Omental fat pad (tissue), 4 donors: ENCODE results near the gene KIF2A. TPM values are rescaled to one million over a fixed set of nuclear protein-coding genes. Genes with fewer than 3 reads are reported as not detected.

Source experiments
- ATAC-seq: fragments of 150-250 bp; one replicate; pipeline ENCODE4 v1.9.1; 2016; ENCODE audit warnings: mild to moderate bottlenecking, moderate library complexity; ENCODE audit not compliant: low FRiP score
- DNase-seq: peaks from one replicate; pipeline ENCODE4 v3.0.0-alpha.2; 2019; ENCODE audit warnings: low spot score
- CTCF ChIP-seq, 3 donors: fragments of 450-650 bp; IDR thresholded peaks; one replicate each; pipeline ENCODE4 v1.5.1; 2016 to 2017; ENCODE audit warnings: antibody characterized with exemption in 3 of 3, mild to moderate bottlenecking in 3 of 3, moderate library complexity in 2 of 3
- total RNA-seq, 4 donors: library from RNA; depleted of rRNA; stranded (reverse); fragments of >200 nt; gene quantifications; one replicate each; pipeline ENCODE4 v1.1.0, GENCODE V29; 2016

Gene KIF2A
- total RNA-seq, 4 donors from 2014 or later, result 19.3 to 37.6 (median 35.9) TPM

GRCh38 chr5:62334082-62334481 is 28.1 kb downstream of the KIF2A start:
- TF ChIP-seq CTCF (IDR thresholded peaks at IDR 0.05), result no peak
- DNase-seq, result no peak
- ATAC-seq, result no peak

GRCh38 chr5:62340392-62340791 is 34.4 kb downstream of the KIF2A start:
- ATAC-seq, result no peak
- no peak for TF ChIP-seq CTCF (IDR thresholded peaks at IDR 0.05)
- no peak for DNase-seq

- DNase-seq, result no peak
- no peak for TF ChIP-seq CTCF (IDR thresholded peaks at IDR 0.05)
- no peak for ATAC-seq
Measured at GRCh38 chr5:62340979-62341378, 35.0 kb downstream of the KIF2A start.

- no peak for ATAC-seq
- TF ChIP-seq CTCF (IDR thresholded peaks at IDR 0.05), result no peak
- no peak for DNase-seq
Measured at GRCh38 chr5:62341783-62342475, 35.9 kb downstream of the KIF2A start.

- ATAC-seq, result no peak
- no peak for DNase-seq
- no peak for TF ChIP-seq CTCF (IDR thresholded peaks at IDR 0.05)
Measured at GRCh38 chr5:62342476-62342837, 36.5 kb downstream of the KIF2A start.

- ATAC-seq (no peak), DNase-seq (no peak)
- TF ChIP-seq CTCF (IDR thresholded peaks at IDR 0.05), result no peak
Measured at GRCh38 chr5:62343428-62343827, 37.4 kb downstream of the KIF2A start.

- ATAC-seq, result no peak
- no peak for TF ChIP-seq CTCF (IDR thresholded peaks at IDR 0.05)
- no peak for DNase-seq
Measured at GRCh38 chr5:62346748-62347147, 40.7 kb downstream of the KIF2A start.
